ENCODE measurements around the gene SORCS1. TPM values are rescaled to one million over a fixed set of nuclear protein-coding genes. Genes with fewer than 3 reads are reported as not detected.

The SORCS1 gene
- total and polyA plus RNA-seq, 3 donors from 2014 or later = 2.6 to 9.6 (median 4.6) TPM

DNA sequence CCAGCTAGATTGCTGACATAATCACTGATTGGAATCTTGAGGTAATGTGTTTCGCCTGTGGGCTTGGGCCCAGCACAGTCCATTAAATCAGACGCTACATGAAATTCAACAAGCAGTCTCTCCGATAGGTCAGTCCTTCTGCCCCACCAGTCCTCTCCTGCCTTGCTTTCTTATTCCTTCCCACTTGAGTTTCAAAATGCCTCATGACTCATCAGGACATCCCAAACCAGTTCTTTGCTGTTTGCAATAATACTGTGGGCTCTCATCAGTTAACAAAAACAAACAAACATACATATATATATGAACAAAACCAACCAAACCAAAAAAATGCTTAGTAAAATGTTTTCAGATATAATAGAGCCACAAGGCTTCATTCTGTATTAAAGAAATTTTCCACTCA lies 599.0 kb downstream of the SORCS1 start:
- TF ChIP-seq, protein P1, sequence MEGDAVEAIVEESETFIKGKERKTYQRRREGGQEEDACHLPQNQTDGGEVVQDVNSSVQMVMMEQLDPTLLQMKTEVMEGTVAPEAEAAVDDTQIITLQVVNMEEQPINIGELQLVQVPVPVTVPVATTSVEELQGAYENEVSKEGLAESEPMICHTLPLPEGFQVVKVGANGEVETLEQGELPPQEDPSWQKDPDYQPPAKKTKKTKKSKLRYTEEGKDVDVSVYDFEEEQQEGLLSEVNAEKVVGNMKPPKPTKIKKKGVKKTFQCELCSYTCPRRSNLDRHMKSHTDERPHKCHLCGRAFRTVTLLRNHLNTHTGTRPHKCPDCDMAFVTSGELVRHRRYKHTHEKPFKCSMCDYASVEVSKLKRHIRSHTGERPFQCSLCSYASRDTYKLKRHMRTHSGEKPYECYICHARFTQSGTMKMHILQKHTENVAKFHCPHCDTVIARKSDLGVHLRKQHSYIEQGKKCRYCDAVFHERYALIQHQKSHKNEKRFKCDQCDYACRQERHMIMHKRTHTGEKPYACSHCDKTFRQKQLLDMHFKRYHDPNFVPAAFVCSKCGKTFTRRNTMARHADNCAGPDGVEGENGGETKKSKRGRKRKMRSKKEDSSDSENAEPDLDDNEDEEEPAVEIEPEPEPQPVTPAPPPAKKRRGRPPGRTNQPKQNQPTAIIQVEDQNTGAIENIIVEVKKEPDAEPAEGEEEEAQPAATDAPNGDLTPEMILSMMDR (IDR thresholded peaks at IDR 0.05) = no peak
- TF ChIP-seq POLR2A (IDR thresholded peaks at IDR 0.05) = no peak
- H3K27ac ChIP-seq = no peak overlapping the region
- no peaks in the 10 kb centered on the region for H3K4me1 ChIP-seq
- WGBS, 2 donors = 93 to 96% methylated on average over 3 of the region's 3 CpGs
- DNase-seq = no peak
- H3K4me3 ChIP-seq = no peak overlapping the region
- H3K36me3 ChIP-seq (ENCODE audit: low read depth, missing control alignments) = no peaks in the 10 kb centered on the region
- H3K9me3 ChIP-seq = no peaks in the 10 kb centered on the region
- H3K27me3 ChIP-seq = no peaks in the 10 kb centered on the region
- intact Hi-C loops (cut with DNase I; ENCODE audit: low total_unique reads) = no loop called here

DNA sequence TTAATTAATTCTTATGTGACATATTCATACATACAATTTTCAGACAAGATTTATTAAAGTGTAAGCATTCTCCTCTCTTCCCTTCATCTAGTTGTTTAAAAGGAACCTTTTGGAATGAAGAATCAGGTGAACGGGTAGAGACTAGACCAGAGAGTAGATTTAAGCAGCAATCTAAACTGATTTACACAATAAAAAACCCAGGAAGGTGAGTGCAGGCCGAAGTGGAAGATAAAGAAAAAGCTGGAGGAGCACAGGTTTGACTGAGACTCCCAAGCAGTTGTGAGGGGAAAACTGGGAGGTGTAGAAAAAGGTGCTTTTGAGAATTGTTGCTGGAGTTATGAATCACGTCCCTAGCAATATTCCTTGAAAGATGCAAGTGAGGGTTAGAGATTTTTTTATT lies 601.1 kb downstream of the SORCS1 start:
- H3K9me3 ChIP-seq = no peaks in the 10 kb centered on the region
- no peaks in the 10 kb centered on the region for H3K27me3 ChIP-seq
- no peak overlapping the region for H3K27ac ChIP-seq
- no peak overlapping the region for H3K4me3 ChIP-seq
- no peaks in the 10 kb centered on the region for H3K4me1 ChIP-seq
- TF ChIP-seq, protein P1 (IDR thresholded peaks at IDR 0.05) = no peak
- TF ChIP-seq POLR2A (IDR thresholded peaks at IDR 0.05) = no peak
- intact Hi-C loops (cut with DNase I; ENCODE audit: low total_unique reads) = no loop called here
- DNase-seq = no peak
- 71 to 81% methylated on average over 3 of the region's 3 CpGs for WGBS, 2 donors
- no peaks in the 10 kb centered on the region for H3K36me3 ChIP-seq (ENCODE audit: low read depth, missing control alignments)

DNA sequence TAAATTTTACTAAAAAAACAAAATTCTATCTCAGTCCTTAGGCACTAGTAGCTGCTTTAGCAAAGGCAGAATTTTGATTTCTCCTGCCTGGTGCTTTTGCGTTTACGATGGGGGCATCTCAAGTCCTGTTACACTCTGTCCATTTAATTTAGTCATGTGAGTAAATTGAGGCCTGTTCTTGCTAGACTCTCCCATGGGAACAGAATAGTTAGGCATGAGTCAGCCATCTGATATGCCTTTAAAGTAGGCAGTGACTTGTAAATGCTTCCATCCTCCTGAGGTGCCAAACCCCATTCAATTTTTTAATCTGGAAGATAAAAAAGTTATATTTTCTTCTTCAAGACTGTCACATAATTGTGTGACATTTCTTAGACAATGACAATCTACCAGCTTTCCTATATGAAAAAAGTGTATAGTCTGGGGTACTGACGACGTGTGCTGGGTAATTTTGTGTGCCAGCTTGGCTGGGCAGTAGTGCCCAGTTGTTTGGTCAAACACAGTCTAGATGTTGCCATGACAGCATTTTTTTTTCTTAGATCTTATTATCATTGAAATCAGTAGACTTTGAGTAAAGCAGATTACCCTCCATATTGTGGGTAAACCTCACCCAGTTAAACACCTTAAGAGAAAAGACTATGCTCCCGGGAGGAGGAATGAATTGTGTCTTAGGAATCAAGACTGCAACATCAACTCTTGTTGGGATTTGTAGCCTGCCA lies 603.4 kb downstream of the SORCS1 start:
- Histone ChIP-seq H3K9me3 (no peaks in the 10 kb centered on the region), H3K27me3 (no peaks in the 10 kb centered on the region), H3K4me3 (no peak overlapping the region), H3K36me3 (ENCODE audit: low read depth, missing control alignments) (no peaks in the 10 kb centered on the region), H3K4me1 (no peaks in the 10 kb centered on the region), H3K27ac (no peak overlapping the region)
- no peak for TF ChIP-seq POLR2A (IDR thresholded peaks at IDR 0.05)
- TF ChIP-seq, protein P1 (IDR thresholded peaks at IDR 0.05) = no peak
- intact Hi-C loops (cut with DNase I; ENCODE audit: low total_unique reads) = no loop called here
- WGBS, 2 donors = 86 to 87% methylated on average over 5 of the region's 5 CpGs
- DNase-seq = no peak

DNA sequence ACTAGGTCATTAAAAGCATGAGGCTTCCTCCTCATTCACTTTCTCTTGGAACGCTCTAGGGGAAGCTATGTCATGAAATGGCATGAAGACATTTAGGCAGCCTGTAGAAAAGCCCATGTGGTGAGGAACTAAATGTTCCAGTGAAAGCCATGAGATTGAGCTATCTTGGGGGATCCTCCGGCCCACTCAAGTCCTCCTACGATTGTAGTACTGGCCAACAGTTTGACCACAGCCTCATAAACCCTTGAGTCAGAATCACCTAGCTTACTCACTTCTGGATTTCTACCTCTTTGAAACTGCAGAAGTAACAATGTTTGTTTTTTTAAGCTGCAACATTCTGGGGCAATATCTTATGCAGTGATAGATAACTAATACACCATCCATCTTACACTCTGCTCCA lies 605.1 kb downstream of the SORCS1 start:
- Histone ChIP-seq H3K27me3 (no peaks in the 10 kb centered on the region), H3K4me1 (no peaks in the 10 kb centered on the region), H3K36me3 (ENCODE audit: low read depth, missing control alignments) (no peaks in the 10 kb centered on the region), H3K9me3 (no peaks in the 10 kb centered on the region), H3K27ac (no peak overlapping the region), H3K4me3 (no peak overlapping the region)
- no peak for TF ChIP-seq POLR2A (IDR thresholded peaks at IDR 0.05)
- TF ChIP-seq, protein P1 (IDR thresholded peaks at IDR 0.05) = no peak
- WGBS, 2 donors = 59 to 81% methylated on average over 3 of the region's 3 CpGs
- intact Hi-C loops (cut with DNase I; ENCODE audit: low total_unique reads) = no loop called here
- DNase-seq = no peak
